Osteoblast (primary cell): Measurements from ENCODE around the gene CRY2. TPM values are rescaled to one million over a fixed set of nuclear protein-coding genes. Genes with fewer than 3 reads are reported as not detected.

ENCODE experiments used
- DNase-seq: peaks from one replicate; pipeline ENCODE4 v3.0.0; 2011; ENCODE audit warnings: low spot score, mixed read lengths; ENCODE audit not compliant: insufficient read length; ENCODE audit errors: missing footprints
- H2AFZ ChIP-seq: 2 replicates; pipeline ENCODE4 v1.6.0; 2011; ENCODE audit warnings: mild to moderate bottlenecking, low read length
- H3K27ac ChIP-seq: 2 replicates; pipeline ENCODE4 v1.5.1; 2011; ENCODE audit warnings: mild to moderate bottlenecking, low read depth, low read length, moderate library complexity
- H3K27me3 ChIP-seq: 2 replicates; pipeline ENCODE4 v1.6.0; 2012; ENCODE audit warnings: mild to moderate bottlenecking, control low read depth, inconsistent platforms, low read length, moderate library complexity; ENCODE audit not compliant: insufficient read depth
- H3K36me3 ChIP-seq: 2 replicates; pipeline ENCODE4 v1.5.1; 2011; ENCODE audit warnings: mild to moderate bottlenecking, low read length, control low read depth, moderate library complexity; ENCODE audit not compliant: insufficient read depth
- H3K4me1 ChIP-seq: 2 replicates; pipeline ENCODE4 v1.5.1; 2011; ENCODE audit warnings: mild to moderate bottlenecking, low read length, control low read depth, moderate library complexity; ENCODE audit not compliant: insufficient read depth
- H3K4me2 ChIP-seq: 2 replicates; pipeline ENCODE4 v1.6.0; 2011; ENCODE audit warnings: mild to moderate bottlenecking, low read length; ENCODE audit not compliant: insufficient read depth
- H3K4me3 ChIP-seq: fragments of 200-600 bp; sonication (generic); 3 replicates; pipeline ENCODE4 v1.5.1; 2012; ENCODE audit warnings: mild to moderate bottlenecking, low read length, inconsistent platforms; ENCODE audit not compliant: insufficient read depth
- H3K79me2 ChIP-seq: 2 replicates; pipeline ENCODE4 v1.6.0; 2012; ENCODE audit warnings: mild to moderate bottlenecking, low read length, control low read depth, inconsistent platforms; ENCODE audit not compliant: insufficient read depth
- H3K9me3 ChIP-seq: 2 replicates; pipeline ENCODE4 v1.5.1; 2011; ENCODE audit warnings: low read depth, low read length, control low read depth
- H4K20me1 ChIP-seq: 2 replicates; pipeline ENCODE4 v1.6.0; 2012; ENCODE audit warnings: mild to moderate bottlenecking, low read length, control low read depth; ENCODE audit not compliant: insufficient read depth
- total RNA-seq: library from RNA; depleted of rRNA; stranded (reverse); fragments of >200 nt; gene quantifications from 2 replicates; pipeline ENCODE4 v1.2.3, GENCODE V29; 2012
- TF ChIP-seq, protein P1 (sequence below): IDR thresholded peaks from 2 replicates; pipeline ENCODE4 v1.5.1; 2011; ENCODE audit warnings: mild to moderate bottlenecking, low read depth, low read length, moderate library complexity; ENCODE audit errors: extremely low read depth

CRY2 gene
- total RNA-seq, 1 donor, result 21.0 TPM

DNA sequence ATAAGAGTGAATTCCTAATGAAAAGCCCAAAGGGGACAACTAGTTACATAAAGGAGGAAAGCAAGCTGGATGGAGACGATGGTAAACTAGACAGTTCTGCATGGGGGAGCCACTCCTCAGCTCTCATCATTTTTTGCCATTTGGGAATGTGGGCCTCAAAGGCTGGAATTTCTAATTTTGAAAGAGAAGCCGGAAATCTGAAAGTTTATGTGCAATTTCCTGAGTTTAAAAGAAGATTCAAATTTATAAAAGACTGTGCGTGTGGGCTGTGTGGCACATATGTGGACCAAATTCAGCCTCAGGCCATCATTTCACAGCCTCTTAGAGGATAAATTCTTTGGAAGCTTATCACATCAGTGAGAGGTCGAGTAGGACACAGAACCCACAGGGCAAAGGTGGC, 18.3 kb upstream of the CRY2 start:
- Histone ChIP-seq H3K4me1 (no peaks in the 10 kb centered on the region), H3K9me3 (no peaks in the 10 kb centered on the region), H3K27ac (no peak overlapping the region), H3K36me3 (no peaks in the 10 kb centered on the region), H3K4me3 (no peak overlapping the region), H3K27me3 (peaks cover 54% of the 10 kb centered on the region), H3K4me2 (no peak overlapping the region), H4K20me1 (no peaks in the 10 kb centered on the region), H2AFZ (no peak overlapping the region), H3K79me2 (no peaks in the 10 kb centered on the region)
- TF ChIP-seq, protein P1, sequence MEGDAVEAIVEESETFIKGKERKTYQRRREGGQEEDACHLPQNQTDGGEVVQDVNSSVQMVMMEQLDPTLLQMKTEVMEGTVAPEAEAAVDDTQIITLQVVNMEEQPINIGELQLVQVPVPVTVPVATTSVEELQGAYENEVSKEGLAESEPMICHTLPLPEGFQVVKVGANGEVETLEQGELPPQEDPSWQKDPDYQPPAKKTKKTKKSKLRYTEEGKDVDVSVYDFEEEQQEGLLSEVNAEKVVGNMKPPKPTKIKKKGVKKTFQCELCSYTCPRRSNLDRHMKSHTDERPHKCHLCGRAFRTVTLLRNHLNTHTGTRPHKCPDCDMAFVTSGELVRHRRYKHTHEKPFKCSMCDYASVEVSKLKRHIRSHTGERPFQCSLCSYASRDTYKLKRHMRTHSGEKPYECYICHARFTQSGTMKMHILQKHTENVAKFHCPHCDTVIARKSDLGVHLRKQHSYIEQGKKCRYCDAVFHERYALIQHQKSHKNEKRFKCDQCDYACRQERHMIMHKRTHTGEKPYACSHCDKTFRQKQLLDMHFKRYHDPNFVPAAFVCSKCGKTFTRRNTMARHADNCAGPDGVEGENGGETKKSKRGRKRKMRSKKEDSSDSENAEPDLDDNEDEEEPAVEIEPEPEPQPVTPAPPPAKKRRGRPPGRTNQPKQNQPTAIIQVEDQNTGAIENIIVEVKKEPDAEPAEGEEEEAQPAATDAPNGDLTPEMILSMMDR, result no peak
- no peak for DNase-seq

DNA sequence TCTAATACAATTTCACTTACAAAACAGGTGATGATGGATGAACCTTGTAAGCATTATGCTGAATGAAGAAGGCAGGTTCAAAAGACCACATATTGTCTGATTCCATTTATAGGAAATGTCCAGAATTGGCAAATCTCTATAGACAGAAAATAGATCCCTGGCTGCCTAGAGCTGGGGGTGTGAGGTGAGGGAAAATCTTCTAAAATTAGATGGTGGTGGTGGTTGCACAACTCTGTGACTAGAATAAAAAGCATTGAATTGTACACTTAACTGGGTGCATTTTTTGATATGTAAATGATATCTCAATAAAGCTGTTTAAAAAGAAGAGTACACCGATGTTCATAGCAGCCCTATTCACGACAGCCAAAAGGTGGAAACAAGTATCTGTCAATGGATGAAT, 16.7 kb upstream of the CRY2 start:
- H3K79me2 ChIP-seq, result no peaks in the 10 kb centered on the region
- H3K9me3 ChIP-seq, result no peaks in the 10 kb centered on the region
- no peak overlapping the region for H3K27ac ChIP-seq
- peaks cover 59% of the 10 kb centered on the region for H3K27me3 ChIP-seq
- no peaks in the 10 kb centered on the region for H3K4me1 ChIP-seq
- H3K36me3 ChIP-seq, result no peaks in the 10 kb centered on the region
- no peak overlapping the region for H3K4me2 ChIP-seq
- no peak overlapping the region for H3K4me3 ChIP-seq
- H2AFZ ChIP-seq, result no peak overlapping the region
- no peak for DNase-seq
- no peaks in the 10 kb centered on the region for H4K20me1 ChIP-seq
- TF ChIP-seq, protein P1, result no peak

DNA sequence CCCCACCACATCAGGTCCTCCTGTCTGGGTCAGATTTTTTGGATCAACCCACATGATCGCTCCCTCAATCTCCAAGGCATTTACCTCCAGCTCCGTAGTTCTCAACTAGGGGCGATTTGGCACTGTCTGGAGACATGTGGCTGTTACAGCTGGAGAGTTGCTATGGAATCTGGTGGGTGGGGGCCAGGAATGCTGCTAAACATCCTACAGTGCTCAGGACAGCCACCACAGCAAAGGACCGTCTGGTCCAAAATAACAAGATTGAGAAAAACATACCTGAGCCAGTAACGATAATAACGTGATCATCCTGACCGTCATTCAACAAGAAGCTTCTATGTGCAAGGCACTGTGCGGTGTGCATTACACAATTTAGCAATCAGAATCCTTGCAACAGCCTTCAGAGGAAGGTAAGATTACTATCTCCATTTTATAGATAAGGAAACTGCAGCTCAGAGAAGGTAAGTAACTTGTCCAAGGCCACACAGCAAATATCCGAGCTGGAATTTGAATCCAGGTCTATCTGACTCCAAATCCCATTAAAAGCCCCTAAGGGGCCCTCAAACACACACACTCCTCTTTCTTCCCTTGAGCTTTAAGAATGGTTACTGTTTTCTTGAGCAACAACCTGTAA, 14.3 kb upstream of the CRY2 start:
- DNase-seq, result no peak
- Histone ChIP-seq H4K20me1 (no peaks in the 10 kb centered on the region), H2AFZ (no peak overlapping the region), H3K27ac (no peak overlapping the region), H3K4me3 (no peak overlapping the region), H3K79me2 (no peaks in the 10 kb centered on the region), H3K4me2 (no peak overlapping the region), H3K36me3 (no peaks in the 10 kb centered on the region), H3K9me3 (no peaks in the 10 kb centered on the region), H3K4me1 (no peaks in the 10 kb centered on the region), H3K27me3 (peaks cover 42% of the 10 kb centered on the region)
- TF ChIP-seq, protein P1, result no peak

DNA sequence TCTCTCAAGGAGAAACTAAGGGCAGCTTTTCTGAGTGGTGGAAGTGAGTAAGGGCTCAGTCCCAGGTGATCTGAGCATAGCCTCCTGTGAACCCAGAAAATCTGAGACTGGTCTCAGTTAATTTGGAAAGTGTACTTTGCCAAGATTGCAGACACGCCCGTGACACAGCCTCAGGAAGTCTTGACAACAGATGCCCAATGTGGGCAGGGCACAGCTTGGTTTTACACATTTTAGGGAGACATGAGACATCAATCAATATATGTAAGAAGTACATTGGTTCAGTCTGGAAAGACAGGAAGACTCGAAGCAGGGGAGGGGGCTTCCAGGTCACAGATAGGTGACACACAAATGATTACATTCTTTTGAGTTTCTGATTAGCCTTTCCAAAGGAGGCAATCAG, 13.5 kb upstream of the CRY2 start:
- no peak for DNase-seq
- Histone ChIP-seq H3K27me3 (peaks cover 34% of the 10 kb centered on the region), H4K20me1 (no peaks in the 10 kb centered on the region), H3K36me3 (no peaks in the 10 kb centered on the region), H3K4me1 (no peaks in the 10 kb centered on the region), H3K9me3 (no peaks in the 10 kb centered on the region), H2AFZ (no peak overlapping the region), H3K27ac (no peak overlapping the region), H3K4me3 (no peak overlapping the region), H3K4me2 (no peak overlapping the region), H3K79me2 (no peaks in the 10 kb centered on the region)
- TF ChIP-seq, protein P1, result no peak
